Hepatocyte (in vitro differentiated cells): ENCODE data around the gene OR9A2. TPM values are rescaled to one million over a fixed set of nuclear protein-coding genes. Genes with fewer than 3 reads are reported as not detected.

Experiments
- DNase-seq: peaks from one replicate; pipeline ENCODE4 v3.0.0-alpha.2; 2016; ENCODE audit warnings: low spot score
- H2AFZ ChIP-seq: fragments of 200-600 bp; sonication (generic); 2 replicates; pipeline ENCODE4 v1.6.0; 2016; ENCODE audit warnings: antibody characterized with exemption, mild to moderate bottlenecking
- H3K27ac ChIP-seq: fragments of 200-600 bp; sonication (generic); 2 replicates; pipeline ENCODE4 v1.5.1; 2016; ENCODE audit warnings: mild to moderate bottlenecking
- H3K27me3 ChIP-seq: fragments of 200-600 bp; sonication (generic); 2 replicates; pipeline ENCODE4 v1.6.1; 2016
- H3K36me3 ChIP-seq: fragments of 200-600 bp; sonication (generic); replicated peaks from 2 replicates; pipeline ENCODE4 v1.5.1; 2016; ENCODE audit warnings: low read depth; ENCODE audit not compliant: insufficient read depth
- H3K4me1 ChIP-seq: fragments of 200-600 bp; sonication (generic); 2 replicates; pipeline ENCODE4 v1.5.1; 2016; ENCODE audit warnings: mild to moderate bottlenecking, moderate library complexity; ENCODE audit not compliant: insufficient read depth
- H3K4me2 ChIP-seq: fragments of 200-600 bp; sonication (generic); 2 replicates; pipeline ENCODE4 v1.6.0; 2016
- H3K4me3 ChIP-seq: fragments of 200-600 bp; sonication (generic); 2 replicates; pipeline ENCODE4 v1.5.1; 2016; ENCODE audit warnings: mild to moderate bottlenecking
- H3K79me2 ChIP-seq: fragments of 200-600 bp; sonication (generic); 2 replicates; pipeline ENCODE4 v1.6.0; 2017; ENCODE audit warnings: mild to moderate bottlenecking
- H3K9me2 ChIP-seq: fragments of 200-600 bp; sonication (generic); replicated peaks from 2 replicates; pipeline ENCODE4 v1.6.0; 2017; ENCODE audit warnings: mild to moderate bottlenecking; ENCODE audit not compliant: insufficient read depth
- H3K9me3 ChIP-seq: fragments of 200-600 bp; sonication (generic); 2 replicates; pipeline ENCODE4 v1.5.1; 2016; ENCODE audit warnings: low read depth, mild to moderate bottlenecking
- H4K20me1 ChIP-seq: fragments of 200-600 bp; sonication (generic); 2 replicates; pipeline ENCODE4 v1.6.0; 2016; ENCODE audit warnings: mild to moderate bottlenecking; ENCODE audit not compliant: insufficient read depth, poor library complexity, severe bottlenecking
- CTCF ChIP-seq: fragments of 200-600 bp; sonication (generic); IDR thresholded peaks from 2 replicates; pipeline ENCODE4 v1.5.1; 2016; ENCODE audit warnings: antibody characterized with exemption, mild to moderate bottlenecking; ENCODE audit not compliant: poor library complexity
- EZH2 ChIP-seq: fragments of 200-600 bp; sonication (generic); IDR thresholded peaks from 2 replicates; pipeline ENCODE4 v1.6.1; 2016; ENCODE audit warnings: antibody characterized with exemption, mild to moderate bottlenecking, borderline replicate concordance
- EZH2phosphoT487 ChIP-seq: fragments of 200-600 bp; sonication (generic); IDR thresholded peaks from one replicate; pipeline ENCODE4 v1.6.1; 2018; ENCODE audit warnings: antibody characterized with exemption, mild to moderate bottlenecking, low read depth, moderate library complexity; ENCODE audit not compliant: unreplicated experiment, severe bottlenecking
- WGBS: methylation state at CpG from one replicate; pipeline ENCODE4 v1.1.6; 2016; ENCODE audit warnings: low lambda C conversion rate; ENCODE audit errors: missing lambda C conversion rate; 5-methylcytosine and 5-hydroxymethylcytosine counted together
- polyA plus RNA-seq: library from polyadenylated mRNA; unstranded; fragments of >200 nt; fragmentation: Nextera tagmentation; extraction: Ambion mirVana; gene quantifications from 2 replicates; pipeline ENCODE4 v1.2.1, GENCODE V29; 2016
- total RNA-seq: library from RNA; depleted of rRNA; stranded (reverse); fragments of >200 nt; gene quantifications from 2 replicates; pipeline ENCODE4 v1.2.3, GENCODE V29; 2014

Gene OR9A2
- total and polyA plus RNA-seq, 2 experiments from 2014 or later = not detected

- H3K27me3 ChIP-seq = no peaks in the 10 kb centered on the region
- H3K27ac ChIP-seq = no peak overlapping the region
- no peaks in the 10 kb centered on the region for H3K9me2 ChIP-seq
- no peak overlapping the region for H3K4me3 ChIP-seq
- H3K9me3 ChIP-seq = no peaks in the 10 kb centered on the region
- WGBS = 93% methylated on average over 6 of the region's 6 CpGs
- no peaks in the 10 kb centered on the region for H3K4me1 ChIP-seq
- no peaks in the 10 kb centered on the region for H3K36me3 ChIP-seq
- no peaks in the 10 kb centered on the region for H3K79me2 ChIP-seq
- H4K20me1 ChIP-seq = no peaks in the 10 kb centered on the region
- H3K4me2 ChIP-seq = no peak overlapping the region
- no peak overlapping the region for H2AFZ ChIP-seq
- TF ChIP-seq EZH2 (no peak), CTCF (no peak), EZH2phosphoT487 (no peak)
- no peak for DNase-seq
These were observed 28.0 kb downstream of the OR9A2 start for GRCh38 chr7:142998966-142999365.

DNA sequence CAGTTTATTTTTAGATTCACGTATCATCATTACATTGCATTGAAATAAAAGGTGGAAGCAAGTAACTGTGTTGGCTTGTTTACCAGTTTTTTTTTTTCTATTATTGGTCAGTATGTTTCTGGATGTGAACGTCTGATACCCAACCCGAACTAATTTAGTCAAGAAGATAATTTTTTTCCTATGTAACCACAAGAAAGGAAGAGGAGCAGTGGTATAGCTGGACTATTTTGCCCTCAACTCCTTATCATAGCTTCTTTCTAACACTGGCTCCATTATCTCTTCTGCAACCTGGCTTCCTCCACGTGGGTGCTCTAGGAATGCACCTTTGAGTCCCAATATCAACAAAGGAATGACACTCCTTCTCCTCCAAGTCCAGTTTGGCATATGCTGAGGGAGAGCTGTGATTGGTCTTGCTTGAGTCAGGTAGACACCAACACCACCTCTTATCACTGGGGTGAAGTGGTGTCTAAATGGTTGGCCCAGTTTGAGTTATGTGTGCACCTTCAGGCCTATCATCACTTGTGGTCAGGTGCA lies 29.4 kb downstream of the OR9A2 start:
- DNase-seq = no peak
- Histone ChIP-seq H3K27me3 (no peaks in the 10 kb centered on the region), H3K27ac (no peak overlapping the region), H3K36me3 (no peaks in the 10 kb centered on the region), H3K4me1 (no peaks in the 10 kb centered on the region), H3K4me2 (no peak overlapping the region), H2AFZ (no peak overlapping the region), H3K4me3 (no peak overlapping the region), H3K79me2 (no peaks in the 10 kb centered on the region), H4K20me1 (no peaks in the 10 kb centered on the region), H3K9me3 (no peaks in the 10 kb centered on the region), H3K9me2 (no peaks in the 10 kb centered on the region)
- WGBS = 72% methylated on average over 4 of the region's 4 CpGs
- no peak for TF ChIP-seq CTCF
- no peak for TF ChIP-seq EZH2
- TF ChIP-seq EZH2phosphoT487 = no peak

- no peak overlapping the region for H2AFZ ChIP-seq
- no peak for TF ChIP-seq EZH2phosphoT487
- TF ChIP-seq CTCF = no peak
- no peak for TF ChIP-seq EZH2
- H3K27me3 ChIP-seq = no peaks in the 10 kb centered on the region
- H3K9me3 ChIP-seq = no peaks in the 10 kb centered on the region
- H3K9me2 ChIP-seq = no peaks in the 10 kb centered on the region
- no peak overlapping the region for H3K27ac ChIP-seq
- DNase-seq = no peak
- no peaks in the 10 kb centered on the region for H3K4me1 ChIP-seq
- H3K4me2 ChIP-seq = no peak overlapping the region
- H4K20me1 ChIP-seq = no peaks in the 10 kb centered on the region
- 72% methylated on average over 3 of the region's 3 CpGs for WGBS
- no peaks in the 10 kb centered on the region for H3K79me2 ChIP-seq
- H3K36me3 ChIP-seq = no peaks in the 10 kb centered on the region
- H3K4me3 ChIP-seq = no peak overlapping the region
These were observed 34.5 kb downstream of the OR9A2 start for GRCh38 chr7:142992427-142992826.

- 100% methylated on average over 1 of the region's 1 CpG for WGBS
- no peaks in the 10 kb centered on the region for H3K79me2 ChIP-seq
- no peaks in the 10 kb centered on the region for H3K36me3 ChIP-seq
- H4K20me1 ChIP-seq = no peaks in the 10 kb centered on the region
- H3K27me3 ChIP-seq = no peaks in the 10 kb centered on the region
- no peak overlapping the region for H3K4me3 ChIP-seq
- H3K9me2 ChIP-seq = no peaks in the 10 kb centered on the region
- DNase-seq = no peak
- H3K27ac ChIP-seq = no peak overlapping the region
- no peaks in the 10 kb centered on the region for H3K4me1 ChIP-seq
- H2AFZ ChIP-seq = no peak overlapping the region
- no peak for TF ChIP-seq EZH2phosphoT487
- TF ChIP-seq EZH2 = no peak
- no peak for TF ChIP-seq CTCF
- H3K9me3 ChIP-seq = peaks cover 8% of the 10 kb centered on the region
- no peak overlapping the region for H3K4me2 ChIP-seq
These were observed 42.6 kb downstream of the OR9A2 start for GRCh38 chr7:142984297-142984696.
